Astrocyte (in vitro differentiated cells and primary cell): Measurements from ENCODE around the gene PTCH1. TPM values are rescaled to one million over a fixed set of nuclear protein-coding genes. Genes with fewer than 3 reads are reported as not detected.

Source experiments
- DNase-seq: peaks from one replicate; pipeline ENCODE4 v3.0.0-alpha.2; 2010; ENCODE audit warnings: low read depth
- FAIRE-seq: peaks from 2 replicates; lab custom pipeline; 2011; peaks lifted over from hg19 to GRCh38; lab: Jason Lieb, UNC
- H2AFZ ChIP-seq: 2 replicates; pipeline ENCODE4 v1.6.0; 2012; ENCODE audit warnings: low read depth, low read length, inconsistent platforms
- H3K27ac ChIP-seq: 2 replicates; pipeline ENCODE4 v1.5.1; 2011; ENCODE audit warnings: low read depth, low read length, inconsistent platforms
- H3K27me3 ChIP-seq: 2 replicates; pipeline ENCODE4 v1.6.0; 2011; ENCODE audit warnings: low read length, inconsistent platforms; ENCODE audit not compliant: insufficient read depth
- H3K36me3 ChIP-seq: 2 replicates; pipeline ENCODE4 v1.5.1; 2011; ENCODE audit warnings: low read length, inconsistent platforms; ENCODE audit not compliant: insufficient read depth
- H3K4me1 ChIP-seq: 2 replicates; pipeline ENCODE4 v1.5.1; 2011; ENCODE audit warnings: low read length, inconsistent platforms; ENCODE audit not compliant: insufficient read depth
- H3K4me2 ChIP-seq: 2 replicates; pipeline ENCODE4 v1.6.0; 2012; ENCODE audit warnings: low read length, inconsistent platforms
- H3K4me3 ChIP-seq: 2 replicates; pipeline ENCODE4 v1.5.1; 2011; ENCODE audit warnings: low read depth, mild to moderate bottlenecking, low read length, inconsistent platforms; ENCODE audit not compliant: insufficient read depth
- H3K79me2 ChIP-seq: 2 replicates; pipeline ENCODE4 v1.6.0; 2012; ENCODE audit warnings: mild to moderate bottlenecking, low read length, inconsistent platforms; ENCODE audit not compliant: insufficient read depth
- H3K9ac ChIP-seq: 2 replicates; pipeline ENCODE4 v1.6.0; 2012; ENCODE audit warnings: mild to moderate bottlenecking, low read length, inconsistent platforms
- H3K9me3 ChIP-seq: 2 replicates; pipeline ENCODE4 v1.5.1; 2012; ENCODE audit warnings: low read depth, mild to moderate bottlenecking, low read length, inconsistent platforms; ENCODE audit not compliant: insufficient read depth
- H4K20me1 ChIP-seq: 2 replicates; pipeline ENCODE4 v1.6.0; 2012; ENCODE audit warnings: low read length, inconsistent platforms; ENCODE audit not compliant: insufficient read depth
- H3K27ac Mint-ChIP-seq: one replicate; pipeline ENCODE4 v1.8.0; 2021; ENCODE audit warnings: mild to moderate bottlenecking, mixed read lengths; ENCODE audit not compliant: unreplicated experiment
- H3K27me3 Mint-ChIP-seq: one replicate; pipeline ENCODE4 v1.8.0; 2021; ENCODE audit warnings: low read depth, mixed read lengths; ENCODE audit not compliant: unreplicated experiment
- H3K36me3 Mint-ChIP-seq: one replicate; pipeline ENCODE4 v1.8.0; 2021; ENCODE audit warnings: low read depth, mixed read lengths; ENCODE audit not compliant: unreplicated experiment
- H3K4me1 Mint-ChIP-seq: one replicate; pipeline ENCODE4 v1.8.0; 2021; ENCODE audit warnings: low read depth, mixed read lengths; ENCODE audit not compliant: unreplicated experiment
- H3K4me3 Mint-ChIP-seq: one replicate; pipeline ENCODE4 v1.8.0; 2021; ENCODE audit warnings: mild to moderate bottlenecking, moderate library complexity, mixed read lengths; ENCODE audit not compliant: unreplicated experiment
- H3K9me3 Mint-ChIP-seq: one replicate; pipeline ENCODE4 v1.8.0; 2021; ENCODE audit warnings: mild to moderate bottlenecking, mixed read lengths; ENCODE audit not compliant: unreplicated experiment
- CTCF ChIP-seq: IDR thresholded peaks from 2 replicates; pipeline ENCODE4 v1.5.1; 2011; ENCODE audit warnings: low read depth, mild to moderate bottlenecking, inconsistent platforms, low read length, moderate library complexity; ENCODE audit not compliant: insufficient read depth
- EZH2 ChIP-seq: IDR thresholded peaks from 2 replicates; pipeline ENCODE4 v1.6.1; 2012; ENCODE audit warnings: mild to moderate bottlenecking, low read length, inconsistent platforms; ENCODE audit not compliant: insufficient read depth
- total RNA-seq: library from RNA; stranded (reverse); gene quantifications from 2 replicates; pipeline ENCODE4 v1.2.1, GENCODE V29; 2021

PTCH1 gene
- total RNA-seq, 1 donor from 2014 or later = 21.3 TPM

GRCh38 chr9:95478335-95478734 is 38.4 kb downstream of the PTCH1 start:
- Mint-ChIP-seq H3K27me3 (no peaks in the 10 kb centered on the region), H3K4me3 (no peak overlapping the region), H3K27ac (no peak overlapping the region), H3K4me1 (peaks cover 17% of the 10 kb centered on the region), H3K9me3 (no peaks in the 10 kb centered on the region), H3K36me3 (peaks cover 40% of the 10 kb centered on the region)
- Histone ChIP-seq H3K9ac (no peak overlapping the region), H2AFZ (no peak overlapping the region), H3K4me3 (no peak overlapping the region), H3K27me3 (no peaks in the 10 kb centered on the region), H3K79me2 (no peaks in the 10 kb centered on the region), H4K20me1 (no peaks in the 10 kb centered on the region), H3K36me3 (peaks cover 10% of the 10 kb centered on the region), H3K27ac (no peak overlapping the region), H3K9me3 (no peaks in the 10 kb centered on the region), H3K4me1 (peaks cover 3% of the 10 kb centered on the region), H3K4me2 (no peak overlapping the region)
- TF ChIP-seq CTCF (no peak), EZH2 (no peak)
- DNase-seq (no peak), FAIRE-seq (no peak)

GRCh38 chr9:95477885-95478284 is 38.9 kb downstream of the PTCH1 start:
- H3K27ac Mint-ChIP-seq = no peak overlapping the region
- H3K36me3 ChIP-seq = peaks cover 10% of the 10 kb centered on the region
- FAIRE-seq = no peak
- H3K27ac ChIP-seq = no peak overlapping the region
- DNase-seq = no peak
- no peak overlapping the region for H2AFZ ChIP-seq
- H3K36me3 Mint-ChIP-seq = peaks cover 44% of the 10 kb centered on the region
- H3K79me2 ChIP-seq = no peaks in the 10 kb centered on the region
- peaks cover 3% of the 10 kb centered on the region for H3K4me1 ChIP-seq
- no peak for TF ChIP-seq CTCF
- no peak for TF ChIP-seq EZH2
- H3K4me2 ChIP-seq = no peak overlapping the region
- no peak overlapping the region for H3K9ac ChIP-seq
- H3K4me1 Mint-ChIP-seq = peaks cover 17% of the 10 kb centered on the region
- H3K27me3 Mint-ChIP-seq = no peaks in the 10 kb centered on the region
- no peaks in the 10 kb centered on the region for H4K20me1 ChIP-seq
- H3K4me3 Mint-ChIP-seq = no peak overlapping the region
- no peaks in the 10 kb centered on the region for H3K27me3 ChIP-seq
- no peak overlapping the region for H3K4me3 ChIP-seq
- no peaks in the 10 kb centered on the region for H3K9me3 Mint-ChIP-seq
- no peaks in the 10 kb centered on the region for H3K9me3 ChIP-seq

DNA sequence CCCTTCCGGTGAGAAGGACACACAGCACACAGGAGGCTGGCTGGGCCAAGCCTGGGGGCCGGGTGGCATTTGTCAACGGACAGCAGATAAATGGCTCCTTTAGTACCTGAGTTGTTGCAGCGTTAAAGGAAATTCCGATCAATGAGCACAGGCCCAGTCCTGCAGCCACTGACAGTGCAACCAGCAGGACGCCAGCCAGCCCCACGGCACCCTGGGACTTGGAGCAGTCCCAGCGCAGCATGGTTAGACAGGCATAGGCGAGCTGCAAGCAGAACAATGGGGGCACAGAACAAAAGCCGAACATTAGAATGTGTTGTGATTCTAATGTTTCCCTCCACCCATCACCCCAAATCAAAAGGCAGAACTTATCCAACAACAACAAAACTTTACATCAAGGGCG is 39.3 kb downstream of the PTCH1 start:
- TF ChIP-seq EZH2 (no peak), CTCF (no peak)
- H3K4me2 ChIP-seq = no peak overlapping the region
- no peaks in the 10 kb centered on the region for H3K79me2 ChIP-seq
- H3K27me3 ChIP-seq = no peaks in the 10 kb centered on the region
- no peaks in the 10 kb centered on the region for H3K9me3 ChIP-seq
- Mint-ChIP-seq H3K9me3 (no peaks in the 10 kb centered on the region), H3K4me1 (peaks cover 17% of the 10 kb centered on the region), H3K27me3 (no peaks in the 10 kb centered on the region), H3K4me3 (no peak overlapping the region), H3K27ac (no peak overlapping the region), H3K36me3 (peaks cover 47% of the 10 kb centered on the region)
- H2AFZ ChIP-seq = no peak overlapping the region
- H3K9ac ChIP-seq = no peak overlapping the region
- H3K4me1 ChIP-seq = peaks cover 3% of the 10 kb centered on the region
- no peak overlapping the region for H3K4me3 ChIP-seq
- FAIRE-seq (no peak), DNase-seq (no peak)
- peaks cover 10% of the 10 kb centered on the region for H3K36me3 ChIP-seq
- no peaks in the 10 kb centered on the region for H4K20me1 ChIP-seq
- H3K27ac ChIP-seq = no peak overlapping the region
